Stomach smooth muscle (tissue), 2 donors: ENCODE results near the gene MBNL2.
"Not testable (repeated sequence)": the region's sequence is repeated elsewhere in the genome, so short reads cannot be mapped to it uniquely, and the experiment has no call there.

Source experiments
- H3K27ac ChIP-seq: one replicate; pipeline ENCODE4 v1.7.0; 2013; ENCODE audit warnings: mild to moderate bottlenecking, low read length, inconsistent platforms
- H3K27me3 ChIP-seq, 2 donors: one replicate each; pipeline ENCODE4 v1.7.0; 2013; ENCODE audit warnings: low read length in 2 of 2; ENCODE audit not compliant: insufficient read depth in 2 of 2, control insufficient read depth in 1 of 2
- H3K36me3 ChIP-seq, 2 donors: one replicate each; pipeline ENCODE4 v1.7.0; 2013; ENCODE audit warnings: low read length in 2 of 2; ENCODE audit not compliant: control insufficient read depth in 2 of 2, insufficient read depth in 2 of 2
- H3K4me1 ChIP-seq: one replicate; pipeline ENCODE4 v1.7.0; 2013; ENCODE audit warnings: low read length; ENCODE audit not compliant: control insufficient read depth, insufficient read depth
- H3K4me3 ChIP-seq, 2 donors: one replicate each; pipeline ENCODE4 v1.7.0; 2013; ENCODE audit warnings: low read length in 2 of 2
- H3K9ac ChIP-seq, 2 donors: one replicate each; pipeline ENCODE4 v1.7.0; 2013; ENCODE audit warnings: low read length in 2 of 2, mild to moderate bottlenecking in 1 of 2
- H3K9me3 ChIP-seq, 2 donors: one replicate each; pipeline ENCODE4 v1.7.0; 2013; ENCODE audit warnings: low read length in 2 of 2; ENCODE audit not compliant: control insufficient read depth in 2 of 2
- donor health status: healthy.
- donor health status: Pancreatic carcinoma.

Gene MBNL2

GRCh38 chr13:97207252-97207651, 14.9 kb upstream of the MBNL2 start:
- H3K36me3 ChIP-seq, H3K27me3 ChIP-seq, H3K4me1 ChIP-seq, H3K27ac ChIP-seq, H3K9ac ChIP-seq, H3K9me3 ChIP-seq, H3K4me3 ChIP-seq: not testable (repeated sequence)

GRCh38 chr13:97211300-97211699, 10.8 kb upstream of the MBNL2 start:
- H3K36me3 ChIP-seq, result no peaks in the 10 kb centered on the region
- no peaks in the 10 kb centered on the region for H3K27me3 ChIP-seq
- H3K4me3 ChIP-seq, result no peak overlapping the region
- H3K9me3 ChIP-seq, result no peaks in the 10 kb centered on the region
- no peaks in the 10 kb centered on the region for H3K4me1 ChIP-seq
- no peak overlapping the region for H3K27ac ChIP-seq
- no peak overlapping the region for H3K9ac ChIP-seq

- no peak overlapping the region for H3K4me3 ChIP-seq
- H3K27me3 ChIP-seq, result no peaks in the 10 kb centered on the region
- no peak overlapping the region for H3K9ac ChIP-seq
- no peak overlapping the region for H3K27ac ChIP-seq
- no peaks in the 10 kb centered on the region for H3K36me3 ChIP-seq
- no peaks in the 10 kb centered on the region for H3K9me3 ChIP-seq
- no peaks in the 10 kb centered on the region for H3K4me1 ChIP-seq
Measured at GRCh38 chr13:97212004-97212403, 10.1 kb upstream of the MBNL2 start.

GRCh38 chr13:97212601-97213040, 9.5 kb upstream of the MBNL2 start:
- Histone ChIP-seq H3K4me3 (no peak overlapping the region), H3K9ac (no peak overlapping the region), H3K9me3 (no peaks in the 10 kb centered on the region), H3K27ac (no peak overlapping the region), H3K4me1 (no peaks in the 10 kb centered on the region), H3K36me3 (no peaks in the 10 kb centered on the region), H3K27me3 (no peaks in the 10 kb centered on the region)

GRCh38 chr13:97214921-97215320, 7.2 kb upstream of the MBNL2 start:
- no peaks in the 10 kb centered on the region for H3K9me3 ChIP-seq
- no peak overlapping the region for H3K27ac ChIP-seq
- no peak overlapping the region for H3K4me3 ChIP-seq
- no peak overlapping the region for H3K9ac ChIP-seq
- H3K36me3 ChIP-seq, result no peaks in the 10 kb centered on the region
- H3K27me3 ChIP-seq, result no peaks in the 10 kb centered on the region
- no peaks in the 10 kb centered on the region for H3K4me1 ChIP-seq

- Histone ChIP-seq H3K36me3 (no peaks in the 10 kb centered on the region), H3K27me3 (no peaks in the 10 kb centered on the region), H3K9me3 (no peaks in the 10 kb centered on the region), H3K27ac (no peak overlapping the region), H3K4me1 (no peaks in the 10 kb centered on the region), H3K9ac (no peak overlapping the region), H3K4me3 (no peak overlapping the region)
Measured at GRCh38 chr13:97215325-97215724, 6.8 kb upstream of the MBNL2 start.

GRCh38 chr13:97219226-97219625, 2.9 kb upstream of the MBNL2 start:
- Histone ChIP-seq H3K9me3 (no peaks in the 10 kb centered on the region), H3K4me3 (no peak overlapping the region), H3K27ac (no peak overlapping the region), H3K27me3 (no peaks in the 10 kb centered on the region), H3K36me3 (no peaks in the 10 kb centered on the region), H3K9ac (no peak overlapping the region), H3K4me1 (peaks cover 7% of the 10 kb centered on the region)

GRCh38 chr13:97220151-97220900, 1.8 kb upstream of the MBNL2 start:
- Histone ChIP-seq H3K36me3 (no peaks in the 10 kb centered on the region), H3K9me3 (no peaks in the 10 kb centered on the region), H3K4me1 (peaks cover 10% of the 10 kb centered on the region), H3K27ac (no peak overlapping the region), H3K27me3 (no peaks in the 10 kb centered on the region), H3K9ac (no peak overlapping the region), H3K4me3 (no peak overlapping the region)

- Histone ChIP-seq H3K27ac (no peak overlapping the region), H3K27me3 (no peaks in the 10 kb centered on the region), H3K9ac (no peak overlapping the region), H3K4me1 (peaks cover 17% of the 10 kb centered on the region), H3K4me3 (no peak overlapping the region), H3K36me3 (no peaks in the 10 kb centered on the region), H3K9me3 (no peaks in the 10 kb centered on the region)
Measured at GRCh38 chr13:97221046-97221445, 1.1 kb upstream of the MBNL2 start.

GRCh38 chr13:97221466-97221865, 667 bp upstream of the MBNL2 start:
- Histone ChIP-seq H3K27me3 (no peaks in the 10 kb centered on the region), H3K36me3 (no peaks in the 10 kb centered on the region), H3K27ac (peak overlapping the region; percentile 89), H3K9ac (peak overlapping the region; percentile 47 to 62), H3K9me3 (no peaks in the 10 kb centered on the region), H3K4me3 (peak overlapping the region; percentile 35 to 83), H3K4me1 (peaks cover 18% of the 10 kb centered on the region)

- Histone ChIP-seq H3K9me3 (no peaks in the 10 kb centered on the region), H3K27me3 (no peaks in the 10 kb centered on the region), H3K4me1 (peaks cover 21% of the 10 kb centered on the region), H3K4me3 (peak overlapping the region; percentile 83), H3K9ac (peak overlapping the region; percentile 47 to 97), H3K36me3 (no peaks in the 10 kb centered on the region), H3K27ac (peak overlapping the region; percentile 89)
Measured at GRCh38 chr13:97223037-97223710, 1.0 kb downstream of the MBNL2 start.
